Right ventricle myocardium superior (tissue), 1 donor: ENCODE measurements around the gene MAP2K4. TPM values are rescaled to one million over a fixed set of nuclear protein-coding genes. Genes with fewer than 3 reads are reported as not detected.
A peak's percentile ranks its signal among the peaks of the same experiment; 100 is the strongest.

Experiments used
- microRNA-seq: library from miRNA; unstranded; fragments of <30 nt; microRNA quantifications from one replicate; pipeline ENCODE4 v1.2.0, GENCODE V29; 2020
- total RNA-seq: library from RNA; stranded (reverse); fragmentation: NEBNext Ultra II Directional; extraction: Animal tissue kit (Norgen Biotek cat#: 25700); gene quantifications from one replicate; pipeline ENCODE4 v1.2.1, GENCODE V29; 2021
- donor health status: DM: no; HTN: yes; CAD: no; lungs with severe emphysema.

MAP2K4 gene
- total RNA-seq, 1 donor from 2014 or later = 29.6 TPM

Small RNA genes within 50 kb of the gene (microRNA-seq; reads per million reads assigned to microRNA genes)
- gene MIR744 = 300 reads per million, percentile 69 among the genes with 10 or more reads in this experiment

Other genes starting within 250 kb of the MAP2K4 start
- gene ZNF18, start 23.4 kb upstream of the MAP2K4 start, total RNA-seq = 4.0 TPM